NT2/D1 (cell line): ENCODE results near the gene EPB41.

Experiments
- SUZ12 ChIP-seq: IDR thresholded peaks from 2 replicates; pipeline ENCODE4 v1.6.1; 2011; ENCODE audit not compliant: insufficient read length, insufficient read depth; ENCODE audit errors: extremely low read depth
- YY1 ChIP-seq: IDR thresholded peaks from 2 replicates; pipeline ENCODE4 v1.6.1; 2011; ENCODE audit not compliant: insufficient read length, insufficient read depth

DNA sequence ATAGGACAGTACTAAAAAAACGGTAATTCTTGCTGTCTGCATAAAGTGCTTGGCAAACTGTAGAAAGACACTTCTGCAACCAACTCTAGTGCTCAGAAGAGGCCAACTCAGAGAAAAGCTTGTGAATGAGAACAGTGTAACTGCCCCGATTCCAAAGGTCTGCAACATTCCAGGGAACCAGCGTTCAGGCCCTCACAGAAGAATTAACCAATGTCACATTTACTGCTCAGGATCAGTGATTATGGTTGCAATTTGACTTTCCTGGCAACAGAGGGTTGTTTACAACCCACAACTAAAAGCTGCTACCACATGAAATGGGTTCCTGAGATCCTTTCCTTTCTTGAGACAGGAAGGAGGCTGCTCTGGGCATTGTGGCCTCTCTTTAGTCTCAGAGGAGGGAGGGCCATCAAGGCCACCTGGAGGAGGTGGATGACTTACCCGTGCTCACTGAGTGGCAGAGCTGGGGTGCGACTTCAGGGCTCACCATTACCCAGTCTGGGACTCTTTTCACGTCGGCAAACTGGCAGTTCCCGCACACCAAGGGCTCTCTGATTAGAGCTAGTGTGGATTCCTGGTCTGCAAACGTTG, 252.0 kb downstream of the EPB41 start:
- no peak for TF ChIP-seq YY1
- TF ChIP-seq SUZ12: no peak
